Measurements from ENCODE around the gene NACC2.

- TF ChIP-seq POLR2AphosphoS5 (IDR thresholded peaks at IDR 0.05) (no peak), CTCF (IDR thresholded peaks at IDR 0.05) (no peak), POLR2A (IDR thresholded peaks at IDR 0.05) (no peak)
These were observed 58.2 kb downstream of the NACC2 start for GRCh38 chr9:136036848-136037247.

Data from prostate gland (tissue), 2 donors.